ENCODE results near the gene FAM170B. TPM values are rescaled to one million over a fixed set of nuclear protein-coding genes. Genes with fewer than 3 reads are reported as not detected.
A peak's percentile ranks its signal among the peaks of the same experiment; 100 is the strongest.

The FAM170B gene
- total RNA-seq, 1 donor from 2014 or later = not detected

- ChIA-PET POLR2A (interaction anchor here (1.9 kb wide), 1 partner anchor 15 kb away, joined by 4 read pairs; no protein-coding TSS in a partner anchor), CTCF (interaction anchor here (1.6 kb wide), 1 partner anchor 11 kb away, joined by 4 read pairs; no protein-coding TSS in a partner anchor)
- H3K4me1 Mint-ChIP-seq = peaks cover 83% of the 10 kb centered on the region
- H3K4me3 Mint-ChIP-seq = no peak overlapping the region
- H3K27me3 Mint-ChIP-seq = no peaks in the 10 kb centered on the region
- intact Hi-C loops (cut with micrococcal nuclease) = loop anchor here (5.0 kb wide), 1 partner anchor 187 kb away; no protein-coding TSS in a partner anchor
- no peak for TF ChIP-seq CTCF (IDR thresholded peaks at IDR 0.05)
- no peaks in the 10 kb centered on the region for H3K36me3 Mint-ChIP-seq (ENCODE audit: low read depth)
- DNase-seq (no peak), ATAC-seq (ENCODE audit: low read depth) (no peak)
- peak overlapping the region; percentile 72 for H3K27ac Mint-ChIP-seq
- H3K9me3 Mint-ChIP-seq = no peaks in the 10 kb centered on the region
These were observed 41.2 kb upstream of the FAM170B start for GRCh38 chr10:49174926-49175500.

GRCh38 chr10:49174261-49174925 lies 40.6 kb upstream of the FAM170B start:
- Mint-ChIP-seq H3K36me3 (ENCODE audit: low read depth) (no peaks in the 10 kb centered on the region), H3K4me1 (peaks cover 78% of the 10 kb centered on the region), H3K4me3 (peak overlapping the region; percentile 69), H3K27me3 (no peaks in the 10 kb centered on the region), H3K27ac (peak overlapping the region; percentile 72), H3K9me3 (no peaks in the 10 kb centered on the region)
- ChIA-PET CTCF (interaction anchor here (1.6 kb wide), 1 partner anchor 10 kb away, joined by 4 read pairs; no protein-coding TSS in a partner anchor), POLR2A (interaction anchor here (1.9 kb wide), 1 partner anchor 16 kb away, joined by 4 read pairs; no protein-coding TSS in a partner anchor)
- ATAC-seq (ENCODE audit: low read depth) = peak; percentile 43
- TF ChIP-seq CTCF (IDR thresholded peaks at IDR 0.05) = no peak
- no peak for DNase-seq
- intact Hi-C loops (cut with micrococcal nuclease) = no loop called here

- ATAC-seq (ENCODE audit: low read depth) (no peak), DNase-seq (no peak)
- H3K4me3 Mint-ChIP-seq = peak overlapping the region; percentile 69
- no peaks in the 10 kb centered on the region for H3K36me3 Mint-ChIP-seq (ENCODE audit: low read depth)
- TF ChIP-seq CTCF (IDR thresholded peaks at IDR 0.05) = no peak
- H3K4me1 Mint-ChIP-seq = peaks cover 76% of the 10 kb centered on the region
- ChIA-PET POLR2A (interaction anchor here (1.9 kb wide), 1 partner anchor 16 kb away, joined by 4 read pairs; no protein-coding TSS in a partner anchor), CTCF (interaction anchor here (1.1 to 1.2 kb wide), 2 partner anchors 9 to 12 kb away, joined by 3 to 5 read pairs; no protein-coding TSS in a partner anchor)
- no peaks in the 10 kb centered on the region for H3K9me3 Mint-ChIP-seq
- intact Hi-C loops (cut with micrococcal nuclease) = no loop called here
- H3K27ac Mint-ChIP-seq = peak overlapping the region; percentile 72
- no peaks in the 10 kb centered on the region for H3K27me3 Mint-ChIP-seq
These were observed 40.0 kb upstream of the FAM170B start for GRCh38 chr10:49173853-49174252.

- no peak for TF ChIP-seq CTCF (IDR thresholded peaks at IDR 0.05)
- DNase-seq = no peak
- H3K27me3 Mint-ChIP-seq = no peaks in the 10 kb centered on the region
- peaks cover 72% of the 10 kb centered on the region for H3K4me1 Mint-ChIP-seq
- ChIA-PET CTCF (interaction anchor here (1.1 to 1.2 kb wide), 2 partner anchors 9 to 11 kb away, joined by 3 to 5 read pairs; no protein-coding TSS in a partner anchor), POLR2A (interaction anchor here (1.9 kb wide), 1 partner anchor 17 kb away, joined by 4 read pairs; no protein-coding TSS in a partner anchor)
- no peak overlapping the region for H3K4me3 Mint-ChIP-seq
- intact Hi-C loops (cut with micrococcal nuclease) = no loop called here
- no peaks in the 10 kb centered on the region for H3K36me3 Mint-ChIP-seq (ENCODE audit: low read depth)
- peak overlapping the region; percentile 72 for H3K27ac Mint-ChIP-seq
- ATAC-seq (ENCODE audit: low read depth) = no peak
- no peaks in the 10 kb centered on the region for H3K9me3 Mint-ChIP-seq
These were observed 39.5 kb upstream of the FAM170B start for GRCh38 chr10:49173201-49173772.

- no peak for ATAC-seq (ENCODE audit: low read depth)
- no peaks in the 10 kb centered on the region for H3K27me3 Mint-ChIP-seq
- intact Hi-C loops (cut with micrococcal nuclease) = no loop called here
- ChIA-PET POLR2A (no interaction called here), CTCF (interaction anchor here (1.2 kb wide), 1 partner anchor 8 kb away, joined by 5 read pairs; no protein-coding TSS in a partner anchor)
- peaks cover 66% of the 10 kb centered on the region for H3K4me1 Mint-ChIP-seq
- no peaks in the 10 kb centered on the region for H3K36me3 Mint-ChIP-seq (ENCODE audit: low read depth)
- no peaks in the 10 kb centered on the region for H3K9me3 Mint-ChIP-seq
- H3K27ac Mint-ChIP-seq = no peak overlapping the region
- TF ChIP-seq CTCF (IDR thresholded peaks at IDR 0.05) = no peak
- no peak for DNase-seq
- no peak overlapping the region for H3K4me3 Mint-ChIP-seq
These were observed 38.9 kb upstream of the FAM170B start for GRCh38 chr10:49172777-49173132.

Measured in activated B cell treated with CpG ODN at 0.5 μM for 24 hours (primary cell).